Measurements from ENCODE around the gene SLC44A4. TPM values are rescaled to one million over a fixed set of nuclear protein-coding genes. Genes with fewer than 3 reads are reported as not detected.

Gene SLC44A4
- polyA plus RNA-seq, 1 donor (not counting 4 experiments of a cell fraction or from before 2014, with no cell fraction given) = 0.25 TPM

DNA sequence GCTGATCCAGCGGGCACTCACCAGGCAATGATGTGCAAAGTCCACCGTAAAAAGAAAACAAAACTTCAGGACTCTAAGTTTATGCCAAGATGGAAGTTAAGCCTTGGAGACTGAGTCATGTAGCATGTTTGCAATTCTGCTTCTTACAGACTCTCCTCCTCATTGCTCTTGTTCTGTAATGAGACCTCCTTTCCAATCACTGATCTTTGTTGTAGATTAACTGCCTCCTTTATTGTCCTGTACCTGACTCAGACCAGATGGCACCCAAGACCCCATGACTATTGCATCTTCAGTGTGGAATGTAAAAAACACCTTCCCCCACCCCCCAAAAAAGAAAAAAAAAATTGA is 27.3 kb downstream of the SLC44A4 start:
- Histone ChIP-seq H3K4me2 (ENCODE audit: control insufficient read depth, extremely low read depth, insufficient read depth, low read depth, low read length) (no peak overlapping the region), H3K4me1 (ENCODE audit: control insufficient read depth, extremely low read depth, insufficient read depth, low read length) (no peaks in the 10 kb centered on the region), H3K9ac (ENCODE audit: control insufficient read depth, extremely low read depth, insufficient read depth, low read length) (no peak overlapping the region), H4K20me1 (ENCODE audit: control insufficient read depth, extremely low read depth, insufficient read depth, low read length) (no peaks in the 10 kb centered on the region), H3K79me2 (ENCODE audit: control insufficient read depth, insufficient read depth, low read length) (no peaks in the 10 kb centered on the region), H3K27ac (ENCODE audit: control insufficient read depth, insufficient read depth, low read length) (no peak overlapping the region), H3K27me3 (ENCODE audit: control insufficient read depth, extremely low read depth, insufficient read depth, low read length) (no peaks in the 10 kb centered on the region), H3K4me3 (ENCODE audit: control insufficient read depth in 2 of 3, extremely low read depth in 1 of 3, insufficient read depth in 2 of 3, low read depth in 1 of 3, low read length in 3 of 3) (no peak overlapping the region), H3K9me1 (ENCODE audit: control insufficient read depth, extremely low read depth, insufficient read depth, low read length) (no peaks in the 10 kb centered on the region), H3K36me3 (ENCODE audit: control insufficient read depth in 2 of 2, extremely low read depth in 1 of 2, insufficient read depth in 2 of 2, low read length in 2 of 2) (peaks cover 0 to 2% of the 10 kb centered on the region in 2 experiments), H2AFZ (ENCODE audit: control insufficient read depth, low read length) (no peak overlapping the region), H3K9me3 (ENCODE audit: control insufficient read depth, low read depth, low read length) (no peaks in the 10 kb centered on the region)
- dilution Hi-C loops (cut with MboI; ENCODE audit: extremely low pct_ligation_motif_present, low sequenced_read_pairs) = no loop called here
- no peak for FAIRE-seq
- no peak for DNase-seq (ENCODE audit: low read depth, low spot score)
- TF ChIP-seq EZH2 (IDR thresholded peaks at IDR 0.05; ENCODE audit: low read length) = no peak

- Histone ChIP-seq H3K27ac (ENCODE audit: control insufficient read depth, insufficient read depth, low read length) (no peak overlapping the region), H3K4me3 (ENCODE audit: control insufficient read depth in 2 of 3, extremely low read depth in 1 of 3, insufficient read depth in 2 of 3, low read depth in 1 of 3, low read length in 3 of 3) (no peak overlapping the region)
Observed at GRCh38 chr6:31850765-31851484, 27.9 kb downstream of the SLC44A4 start.

More at GRCh38 chr6:31850765-31851484, 27.9 kb downstream of the SLC44A4 start:
- no peak overlapping the region for H3K9ac ChIP-seq (ENCODE audit: control insufficient read depth, extremely low read depth, insufficient read depth, low read length)
- H3K9me1 ChIP-seq (ENCODE audit: control insufficient read depth, extremely low read depth, insufficient read depth, low read length) = no peaks in the 10 kb centered on the region
- DNase-seq (ENCODE audit: low read depth, low spot score) (no peak), FAIRE-seq (no peak)
- H3K27me3 ChIP-seq (ENCODE audit: control insufficient read depth, extremely low read depth, insufficient read depth, low read length) = no peaks in the 10 kb centered on the region
- peaks cover 0 to 2% of the 10 kb centered on the region in 2 experiments for H3K36me3 ChIP-seq (ENCODE audit: control insufficient read depth in 2 of 2, extremely low read depth in 1 of 2, insufficient read depth in 2 of 2, low read length in 2 of 2)
- H4K20me1 ChIP-seq (ENCODE audit: control insufficient read depth, extremely low read depth, insufficient read depth, low read length) = no peaks in the 10 kb centered on the region
- H3K9me3 ChIP-seq (ENCODE audit: control insufficient read depth, low read depth, low read length) = no peaks in the 10 kb centered on the region
- no peaks in the 10 kb centered on the region for H3K4me1 ChIP-seq (ENCODE audit: control insufficient read depth, extremely low read depth, insufficient read depth, low read length)
- no peak overlapping the region for H3K4me2 ChIP-seq (ENCODE audit: control insufficient read depth, extremely low read depth, insufficient read depth, low read depth, low read length)
- dilution Hi-C loops (cut with MboI; ENCODE audit: extremely low pct_ligation_motif_present, low sequenced_read_pairs) = no loop called here
- TF ChIP-seq EZH2 (IDR thresholded peaks at IDR 0.05; ENCODE audit: low read length) (no peak), CTCF (optimal IDR thresholded peaks at IDR 0.05 in 1 of 3, IDR thresholded peaks at IDR 0.05 in 1 of 3, conservative IDR thresholded peaks at IDR 0.05 in 1 of 3; ENCODE audit: extremely low read depth in 1 of 3, insufficient read depth in 2 of 3, low read length in 3 of 3) (no peak)
- H3K79me2 ChIP-seq (ENCODE audit: control insufficient read depth, insufficient read depth, low read length) = no peaks in the 10 kb centered on the region
- H2AFZ ChIP-seq (ENCODE audit: control insufficient read depth, low read length) = no peak overlapping the region
